Mucosa of rectum (tissue), 2 donors: ENCODE measurements around the gene CCDC85A.

Experiments
- H3K27ac ChIP-seq, 2 donors: one replicate each; pipeline ENCODE4 v1.7.0; 2013; ENCODE audit warnings: inconsistent platforms in 2 of 2, low read depth in 2 of 2, low read length in 2 of 2
- H3K27me3 ChIP-seq, 2 donors: one replicate each; pipeline ENCODE4 v1.7.0; 2013; ENCODE audit warnings: low read length in 2 of 2; ENCODE audit not compliant: control insufficient read depth in 2 of 2, insufficient read depth in 2 of 2
- H3K36me3 ChIP-seq, 2 donors: one replicate each; pipeline ENCODE4 v1.7.0; 2013; ENCODE audit warnings: low read length in 2 of 2; ENCODE audit not compliant: control insufficient read depth in 2 of 2, insufficient read depth in 2 of 2
- H3K4me1 ChIP-seq, 2 donors: one replicate each; pipeline ENCODE4 v1.7.0; 2013; ENCODE audit warnings: low read length in 2 of 2, mild to moderate bottlenecking in 1 of 2; ENCODE audit not compliant: control insufficient read depth in 2 of 2, insufficient read depth in 2 of 2
- H3K4me3 ChIP-seq, 2 donors: one replicate each; pipeline ENCODE4 v1.7.0; 2013; ENCODE audit warnings: low read length in 2 of 2
- H3K9ac ChIP-seq, 2 donors: one replicate each; pipeline ENCODE4 v1.7.0; 2013; ENCODE audit warnings: low read length in 2 of 2, low read depth in 1 of 2, mild to moderate bottlenecking in 1 of 2
- H3K9me3 ChIP-seq, 2 donors: one replicate each; pipeline ENCODE4 v1.7.0; 2013; ENCODE audit warnings: low read length in 2 of 2; ENCODE audit not compliant: control insufficient read depth in 2 of 2
- donor health status: healthy.
- donor health status: Normal muscosa, but diverticular disease.

The CCDC85A gene

GRCh38 chr2:56209701-56210100 lies 25.9 kb downstream of the CCDC85A start:
- Histone ChIP-seq H3K9ac (no peak overlapping the region), H3K4me3 (no peak overlapping the region), H3K4me1 (no peaks in the 10 kb centered on the region), H3K27ac (no peak overlapping the region), H3K36me3 (no peaks in the 10 kb centered on the region), H3K9me3 (no peaks in the 10 kb centered on the region), H3K27me3 (no peaks in the 10 kb centered on the region)

- Histone ChIP-seq H3K27ac (no peak overlapping the region), H3K4me3 (no peak overlapping the region), H3K9me3 (no peaks in the 10 kb centered on the region)
These were observed 26.5 kb downstream of the CCDC85A start for GRCh38 chr2:56210291-56210690.

GRCh38 chr2:56211048-56211447 lies 27.3 kb downstream of the CCDC85A start:
- H3K27ac ChIP-seq = no peak overlapping the region
- no peaks in the 10 kb centered on the region for H3K27me3 ChIP-seq
- H3K9ac ChIP-seq = no peak overlapping the region
- H3K9me3 ChIP-seq = no peaks in the 10 kb centered on the region
- no peaks in the 10 kb centered on the region for H3K4me1 ChIP-seq
- H3K36me3 ChIP-seq = no peaks in the 10 kb centered on the region
- no peak overlapping the region for H3K4me3 ChIP-seq

More at GRCh38 chr2:56210291-56210690, 26.5 kb downstream of the CCDC85A start:
- Histone ChIP-seq H3K4me1 (no peaks in the 10 kb centered on the region), H3K9ac (no peak overlapping the region), H3K27me3 (no peaks in the 10 kb centered on the region), H3K36me3 (no peaks in the 10 kb centered on the region)

- no peak overlapping the region for H3K4me3 ChIP-seq
- H3K4me1 ChIP-seq = no peaks in the 10 kb centered on the region
- H3K36me3 ChIP-seq = no peaks in the 10 kb centered on the region
- H3K9ac ChIP-seq = no peak overlapping the region
- no peaks in the 10 kb centered on the region for H3K27me3 ChIP-seq
- no peak overlapping the region for H3K27ac ChIP-seq
- no peaks in the 10 kb centered on the region for H3K9me3 ChIP-seq
These were observed 32.1 kb downstream of the CCDC85A start for GRCh38 chr2:56215911-56216310.

- H3K4me3 ChIP-seq = no peak overlapping the region
- H3K27ac ChIP-seq = no peak overlapping the region
- H3K9me3 ChIP-seq = no peaks in the 10 kb centered on the region
- H3K27me3 ChIP-seq = no peaks in the 10 kb centered on the region
- H3K4me1 ChIP-seq = no peaks in the 10 kb centered on the region
- H3K9ac ChIP-seq = no peak overlapping the region
- H3K36me3 ChIP-seq = no peaks in the 10 kb centered on the region
These were observed 33.3 kb downstream of the CCDC85A start for GRCh38 chr2:56217106-56217505.

- no peaks in the 10 kb centered on the region for H3K9me3 ChIP-seq
- no peaks in the 10 kb centered on the region for H3K27me3 ChIP-seq
- no peak overlapping the region for H3K9ac ChIP-seq
- H3K27ac ChIP-seq = no peak overlapping the region
- H3K36me3 ChIP-seq = no peaks in the 10 kb centered on the region
- no peaks in the 10 kb centered on the region for H3K4me1 ChIP-seq
- H3K4me3 ChIP-seq = no peak overlapping the region
These were observed 38.7 kb downstream of the CCDC85A start for GRCh38 chr2:56222481-56222880.

- Histone ChIP-seq H3K27ac (no peak overlapping the region), H3K4me1 (no peaks in the 10 kb centered on the region), H3K27me3 (no peaks in the 10 kb centered on the region), H3K36me3 (no peaks in the 10 kb centered on the region), H3K4me3 (no peak overlapping the region), H3K9me3 (no peaks in the 10 kb centered on the region), H3K9ac (no peak overlapping the region)
These were observed 40.5 kb downstream of the CCDC85A start for GRCh38 chr2:56224316-56224715.

- no peak overlapping the region for H3K4me3 ChIP-seq
- no peaks in the 10 kb centered on the region for H3K27me3 ChIP-seq
- H3K9me3 ChIP-seq = no peaks in the 10 kb centered on the region
- no peak overlapping the region for H3K27ac ChIP-seq
- H3K9ac ChIP-seq = no peak overlapping the region
- H3K36me3 ChIP-seq = no peaks in the 10 kb centered on the region
- H3K4me1 ChIP-seq = no peaks in the 10 kb centered on the region
These were observed 44.0 kb downstream of the CCDC85A start for GRCh38 chr2:56227811-56228210.

GRCh38 chr2:56229397-56230060 lies 45.7 kb downstream of the CCDC85A start:
- no peaks in the 10 kb centered on the region for H3K9me3 ChIP-seq
- no peaks in the 10 kb centered on the region for H3K27me3 ChIP-seq
- no peak overlapping the region for H3K27ac ChIP-seq
- H3K36me3 ChIP-seq = no peaks in the 10 kb centered on the region
- H3K4me1 ChIP-seq = no peaks in the 10 kb centered on the region
- H3K9ac ChIP-seq = no peak overlapping the region
- H3K4me3 ChIP-seq = no peak overlapping the region

- H3K9me3 ChIP-seq = no peaks in the 10 kb centered on the region
- no peak overlapping the region for H3K27ac ChIP-seq
- no peaks in the 10 kb centered on the region for H3K4me1 ChIP-seq
- H3K9ac ChIP-seq = no peak overlapping the region
- H3K36me3 ChIP-seq = no peaks in the 10 kb centered on the region
- no peaks in the 10 kb centered on the region for H3K27me3 ChIP-seq
- H3K4me3 ChIP-seq = no peak overlapping the region
These were observed 46.4 kb downstream of the CCDC85A start for GRCh38 chr2:56230156-56230555.

- Histone ChIP-seq H3K4me3 (no peak overlapping the region), H3K9ac (no peak overlapping the region), H3K4me1 (no peaks in the 10 kb centered on the region), H3K36me3 (no peaks in the 10 kb centered on the region), H3K9me3 (no peaks in the 10 kb centered on the region), H3K27me3 (no peaks in the 10 kb centered on the region), H3K27ac (no peak overlapping the region)
These were observed 47.6 kb downstream of the CCDC85A start for GRCh38 chr2:56231361-56231760.
